Renal pelvis (tissue), 4 donors: Measurements from ENCODE around the gene HMOX1. TPM values are rescaled to one million over a fixed set of nuclear protein-coding genes. Genes with fewer than 3 reads are reported as not detected.
"Not testable (repeated sequence)": the region's sequence is repeated elsewhere in the genome, so short reads cannot be mapped to it uniquely, and the experiment has no call there.

Experiments used
- DNase-seq: peaks from one replicate; pipeline ENCODE4 v3.0.0-alpha.2; 2013
- polyA plus RNA-seq, 3 donors: library from polyadenylated mRNA; unstranded; fragments of 120-200 nt; gene quantifications; one replicate each; pipeline ENCODE4 v1.2.1, GENCODE V29; 2013; ENCODE audit not compliant: insufficient read length in 3 of 3

Gene HMOX1
- polyA plus RNA-seq, 3 donors: 38.1 to 53.3 (median 52.8) TPM

DNA sequence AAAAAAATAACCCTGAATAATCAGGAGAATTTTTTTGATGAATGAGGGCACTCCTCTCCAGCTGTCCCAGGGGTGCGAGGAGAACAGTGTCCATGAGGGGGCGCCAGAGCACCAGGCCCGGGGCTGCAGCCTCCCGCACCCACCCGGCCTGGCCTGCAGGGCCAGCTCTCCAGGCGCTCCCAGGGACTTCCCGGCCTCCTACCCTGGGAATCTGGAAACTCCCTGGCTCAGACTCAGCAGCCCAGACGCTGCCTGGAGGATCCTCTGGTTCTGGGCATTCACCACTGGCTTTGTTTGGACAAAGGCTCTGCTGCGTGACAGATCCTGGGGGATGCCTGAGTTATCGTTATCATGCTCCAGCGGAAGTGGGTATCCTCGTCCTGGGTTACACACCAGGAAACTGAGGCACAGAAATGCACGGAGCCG is 50.0 kb downstream of the HMOX1 start:
- peak; percentile 72 for DNase-seq

- no peak for DNase-seq
Observed at GRCh38 chr22:35431483-35432227, 50.8 kb downstream of the HMOX1 start.

GRCh38 chr22:35432228-35432905 is 51.5 kb downstream of the HMOX1 start:
- no peak for DNase-seq

DNA sequence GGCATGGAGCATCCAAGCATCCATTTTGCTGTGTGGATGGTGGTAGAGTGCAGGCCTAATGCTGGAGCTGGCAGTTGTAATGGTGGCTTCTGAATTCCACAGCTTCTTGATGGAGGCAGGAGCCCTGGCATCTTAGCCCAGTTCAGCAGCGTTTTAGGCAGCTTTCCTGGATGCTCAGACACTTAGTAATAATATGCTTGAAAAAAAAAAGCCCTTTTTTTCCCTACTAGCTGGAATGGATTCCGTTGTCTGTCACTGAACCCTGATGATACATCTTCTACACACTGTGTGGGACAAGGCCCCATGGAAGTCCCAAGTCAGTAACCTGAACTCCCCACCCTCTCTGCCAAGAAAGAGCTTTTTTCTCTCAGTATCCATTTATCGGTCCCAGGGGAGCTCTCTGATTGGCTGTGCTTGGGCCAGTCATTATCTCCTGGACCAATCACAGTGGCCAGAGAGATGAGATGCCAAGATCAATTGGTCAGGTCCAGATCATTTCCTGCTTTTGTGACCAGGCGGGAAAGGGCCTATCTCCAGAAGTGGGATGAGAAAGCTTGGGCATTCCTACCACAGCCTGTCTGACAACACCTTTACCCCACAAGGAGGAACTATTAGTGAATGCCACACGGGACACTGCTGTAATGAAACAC is 53.3 kb downstream of the HMOX1 start:
- DNase-seq: no peak

DNA sequence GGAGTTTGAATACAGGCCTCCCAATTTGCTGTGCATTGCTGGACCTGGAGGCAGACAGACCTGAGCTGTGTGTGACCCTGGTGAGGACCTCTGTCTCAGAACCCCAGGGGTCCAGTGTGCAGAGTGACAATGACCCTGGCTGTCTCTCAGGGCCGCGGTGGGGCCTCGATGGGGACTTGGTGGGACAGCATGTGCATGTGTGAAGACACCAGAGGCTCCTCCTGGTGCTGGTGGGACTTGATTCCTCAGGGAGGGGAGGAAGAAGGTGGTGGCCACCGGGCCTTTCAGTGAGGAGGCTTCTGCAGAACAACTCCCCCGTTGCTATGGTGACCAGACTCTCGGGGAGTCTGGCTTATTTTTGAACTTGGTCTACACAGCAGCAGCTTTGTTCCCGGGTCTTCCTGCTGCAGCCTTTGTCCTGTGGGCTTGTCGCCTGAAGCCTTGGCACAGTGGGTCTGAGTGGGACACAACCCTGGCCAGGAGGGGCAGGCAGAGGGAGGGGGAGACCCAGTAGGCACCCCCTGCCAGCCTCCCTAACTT is 54.4 kb downstream of the HMOX1 start:
- no peak for DNase-seq

- DNase-seq: no peak
Observed at GRCh38 chr22:35436421-35436820, 55.5 kb downstream of the HMOX1 start.

GRCh38 chr22:35437049-35437448 is 56.2 kb downstream of the HMOX1 start:
- no peak for DNase-seq

DNA sequence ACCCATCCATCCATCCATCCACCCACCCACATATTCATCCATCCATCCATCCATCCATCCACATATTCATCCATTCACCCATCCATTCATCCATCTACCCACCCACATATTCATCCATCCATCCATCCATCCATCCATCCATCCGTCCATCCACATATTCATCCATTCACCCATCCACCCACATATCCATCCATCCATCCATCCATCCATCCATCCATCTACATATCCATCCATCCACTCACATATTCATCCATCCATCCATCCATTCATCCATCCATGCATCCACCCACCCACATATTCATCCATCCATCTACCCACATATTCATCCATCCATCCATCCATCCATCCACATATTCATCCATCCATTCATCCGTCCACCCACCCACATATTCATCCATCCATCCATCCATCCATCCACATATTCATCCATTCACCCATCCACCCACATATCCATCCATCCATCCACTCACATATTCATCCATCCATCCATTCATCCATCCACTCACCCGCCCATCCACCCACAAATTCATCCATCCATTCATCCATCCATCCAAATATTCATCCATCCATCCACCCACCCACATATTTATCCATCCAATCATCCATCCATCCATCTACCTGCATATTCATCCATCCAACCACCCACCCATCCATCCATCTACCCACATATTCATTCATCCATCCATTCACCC is 57.9 kb downstream of the HMOX1 start:
- not testable (repeated sequence) for DNase-seq

- DNase-seq: no peak
Observed at GRCh38 chr22:35439365-35439717, 58.4 kb downstream of the HMOX1 start.

DNA sequence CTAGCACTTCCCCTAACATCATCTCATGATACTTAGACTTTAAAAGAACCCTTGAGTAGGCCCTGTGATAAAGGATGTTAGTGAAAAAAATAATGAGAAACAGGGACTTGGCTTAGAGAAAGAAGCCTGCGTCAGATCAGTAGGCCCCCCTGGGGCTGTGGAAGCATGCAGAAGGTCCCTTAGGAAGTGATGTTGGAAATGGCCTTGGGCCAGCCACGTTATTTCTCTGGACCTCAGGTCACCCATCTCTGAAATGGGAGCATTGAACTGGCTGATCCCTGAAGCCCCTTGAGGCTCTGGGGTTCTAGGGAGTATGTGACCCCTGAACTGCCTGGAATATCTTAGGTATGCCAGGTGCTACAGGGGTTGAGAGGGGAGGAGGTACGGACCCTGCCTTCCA is 59.2 kb downstream of the HMOX1 start:
- DNase-seq: no peak

DNA sequence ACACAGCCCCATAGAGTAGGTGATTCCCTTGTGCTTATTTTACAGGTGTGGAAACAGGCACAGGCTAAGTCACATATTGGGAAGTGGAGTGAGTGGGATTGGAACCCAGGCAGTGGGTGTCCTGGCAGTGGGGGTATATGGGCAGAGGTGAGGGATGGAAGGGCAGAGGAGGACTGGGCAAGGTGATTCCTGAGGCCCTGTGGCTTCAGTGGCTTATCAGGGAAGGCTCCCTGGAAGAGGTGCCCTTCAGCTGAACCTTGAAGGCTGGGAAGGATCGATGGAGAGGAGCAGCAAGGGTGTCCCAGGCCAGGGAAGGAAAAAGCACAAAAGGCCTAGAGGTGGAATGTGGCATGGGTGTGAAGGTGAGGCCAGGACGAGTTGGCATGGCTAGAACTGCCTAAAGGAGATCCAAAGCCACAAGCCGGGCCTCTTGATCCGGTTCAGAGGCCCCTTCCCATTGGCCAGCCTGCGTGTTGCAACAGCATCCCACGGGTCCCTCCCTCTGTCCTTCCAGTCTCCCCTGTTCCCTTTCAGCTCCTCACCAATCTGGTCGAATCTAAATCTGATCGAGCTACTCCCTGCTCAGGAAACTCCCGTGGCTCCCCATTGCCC is 60.7 kb downstream of the HMOX1 start:
- no peak for DNase-seq

- no peak for DNase-seq
Observed at GRCh38 chr22:35442471-35442870, 61.6 kb downstream of the HMOX1 start.

DNA sequence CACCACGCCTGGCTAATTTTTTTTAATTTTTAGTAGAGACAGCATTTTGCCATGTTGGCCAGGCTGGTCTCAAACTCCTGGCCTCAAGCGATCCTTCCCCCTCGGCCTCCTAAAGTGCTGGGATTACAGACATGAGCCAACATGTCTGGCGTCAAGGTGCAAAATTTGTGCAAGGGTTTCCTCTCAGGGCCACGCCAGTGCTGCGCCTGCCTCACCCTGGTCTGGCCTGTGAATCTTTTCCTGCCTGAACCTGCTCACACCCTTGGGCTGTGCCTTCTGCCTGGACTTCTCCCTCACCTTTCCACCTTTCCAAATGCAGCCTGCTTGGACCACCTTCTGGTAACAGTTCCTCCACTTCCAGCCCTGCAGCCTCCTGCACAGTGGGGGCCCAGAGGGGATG is 62.4 kb downstream of the HMOX1 start:
- no peak for DNase-seq

Other genes starting within 250 kb of the HMOX1 start
- 10 to 100 TPM; 24.9 to 30.7 (median 28.5) TPM for gene HMGXB4, start 123.6 kb upstream of the HMOX1 start, polyA plus RNA-seq
- gene TOM1, start 81.2 kb upstream of the HMOX1 start, polyA plus RNA-seq: 10 to 100 TPM; 39.9 to 44.9 (median 43.6) TPM
- gene MCM5, start 19.0 kb downstream of the HMOX1 start, polyA plus RNA-seq: 10 to 100 TPM; 66.3 to 91.3 (median 82.8) TPM
- gene RASD2, start 159.7 kb downstream of the HMOX1 start, polyA plus RNA-seq: 1 to 10 TPM; 1.1 to 2.6 (median 2.2) TPM
- gene MB, start 236.2 kb downstream of the HMOX1 start, polyA plus RNA-seq: under 1 TPM in 2 of 3 donors, not detected in 1; 0.30 to 0.77 TPM